K562 (cell line): ENCODE data around the gene ADCYAP1R1.

ENCODE experiments used
- ATF2 ChIP-seq: sonication (generic); formaldehyde crosslinking; IDR thresholded peaks from 2 replicates; pipeline ENCODE4 v1.8.1; 2022; ENCODE audit warnings: missing genetic modification reagents
- COPS2 ChIP-seq: fragments of 450-650 bp; conservative IDR thresholded peaks from 2 replicates; pipeline ENCODE4 v1.6.1; 2016; ENCODE audit warnings: mild to moderate bottlenecking, moderate library complexity
- CTCF ChIP-seq, 3 experiments: IDR thresholded peaks in 2 of 3; conservative IDR thresholded peaks in 1 of 3; 2 replicates each; pipeline ENCODE4 v1.5.1; 2011 to 2012; ENCODE audit warnings: low read length in 3 of 3, mild to moderate bottlenecking in 3 of 3, control low read depth in 2 of 3, improper control_type of control experiment in 1 of 3, inconsistent platforms in 1 of 3, low read depth in 1 of 3, mixed read lengths in 1 of 3, moderate library complexity in 1 of 3; ENCODE audit not compliant: insufficient read depth in 2 of 3
- EP300 ChIP-seq: IDR thresholded peaks from 2 replicates; pipeline ENCODE4 v1.6.1; 2012; ENCODE audit warnings: low read length, improper control_type of control experiment
- RBM25 ChIP-seq: fragments of 200-400 bp; formaldehyde crosslinking; IDR thresholded peaks from 2 replicates; pipeline ENCODE4 v1.6.1; 2018; ENCODE audit warnings: low read length, low read depth, moderate library complexity; ENCODE audit not compliant: severe bottlenecking
- RNF2 ChIP-seq: sonication (generic); IDR thresholded peaks from 2 replicates; pipeline ENCODE4 v1.6.1; 2016
- TARDBP ChIP-seq: fragments of 450-650 bp; IDR thresholded peaks from 2 replicates; pipeline ENCODE4 v1.6.1; 2016
- THRB ChIP-seq: fragments of 450-650 bp; formaldehyde crosslinking; conservative IDR thresholded peaks from 2 replicates; pipeline ENCODE4 v1.4.0; 2022; ENCODE audit warnings: mild to moderate bottlenecking, missing genetic modification characterization

- TF ChIP-seq EP300 = no peak
- no peak for TF ChIP-seq COPS2
- TF ChIP-seq THRB (CRISPR knock-in tag) = no peak
- no peak for TF ChIP-seq RBM25
- TF ChIP-seq CTCF (IDR thresholded peaks at IDR 0.05 in 2 of 3, conservative IDR thresholded peaks at IDR 0.05 in 1 of 3; ENCODE audit: insufficient read depth in 2 of 3, low read depth in 1 of 3, low read length in 3 of 3) = no peak
- no peak for TF ChIP-seq ATF2 (CRISPR knock-in tag)
- TF ChIP-seq TARDBP = no peak
- no peak for TF ChIP-seq RNF2
These were observed 15.2 kb upstream of the ADCYAP1R1 start for GRCh38 chr7:31036924-31037323.
